Peyer's patch (tissue), 4 donors: ENCODE measurements around the gene UTP20.

Experiments used
- CTCF ChIP-seq, 6 experiments: fragments of 450-650 bp in 4 of 6; fragments of 200-600 bp in 2 of 6; sonication (generic) in 1 of 6; IDR thresholded peaks; one replicate each; pipeline ENCODE4 v1.5.1; 2017 to 2019; ENCODE audit warnings: antibody characterized with exemption in 6 of 6, mild to moderate bottlenecking in 3 of 6, moderate library complexity in 1 of 6
- POLR2A ChIP-seq, 2 donors: fragments of 450-650 bp; IDR thresholded peaks; one replicate each; pipeline ENCODE4 v1.5.1; 2017; ENCODE audit warnings: antibody characterized with exemption in 2 of 2, mild to moderate bottlenecking in 2 of 2, moderate library complexity in 2 of 2

DNA sequence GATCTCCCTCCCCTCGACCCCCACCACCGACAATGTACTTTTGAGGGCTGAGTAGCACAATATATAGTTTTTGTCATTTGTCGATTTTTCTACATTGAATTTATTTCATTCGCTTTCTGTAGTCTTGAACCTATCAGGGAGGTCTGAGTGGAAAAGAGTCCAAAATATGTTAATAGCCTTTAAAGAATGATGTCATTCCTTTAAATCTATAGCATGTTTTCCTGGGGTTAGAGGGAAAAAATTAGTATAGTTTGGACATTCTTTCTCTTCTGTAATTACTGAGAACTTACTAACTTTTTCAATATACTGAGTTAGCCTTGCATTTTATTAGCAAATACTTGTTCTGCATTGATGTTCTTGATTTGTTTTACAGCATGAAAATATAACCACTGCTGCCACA is 71.8 kb downstream of the UTP20 start:
- TF ChIP-seq POLR2A (IDR thresholded peaks at IDR 0.05): no peak
- no peak for TF ChIP-seq CTCF (IDR thresholded peaks at IDR 0.05)
